NT2/D1 (cell line): ENCODE data around the gene ROBO1.

Experiments
- SUZ12 ChIP-seq: IDR thresholded peaks from 2 replicates; pipeline ENCODE4 v1.6.1; 2011; ENCODE audit not compliant: insufficient read length, insufficient read depth; ENCODE audit errors: extremely low read depth
- YY1 ChIP-seq: IDR thresholded peaks from 2 replicates; pipeline ENCODE4 v1.6.1; 2011; ENCODE audit not compliant: insufficient read length, insufficient read depth
- ZNF274 ChIP-seq: IDR thresholded peaks from 2 replicates; pipeline ENCODE4 v1.6.1; 2011; ENCODE audit warnings: mild to moderate bottlenecking, low read depth, low read length

GRCh38 chr3:79564192-79564591 lies 203.6 kb downstream of the ROBO1 start:
- TF ChIP-seq YY1 (no peak), ZNF274 (no peak), SUZ12 (no peak)
